ENCODE results near the gene CCNB2.

The CCNB2 gene

DNA sequence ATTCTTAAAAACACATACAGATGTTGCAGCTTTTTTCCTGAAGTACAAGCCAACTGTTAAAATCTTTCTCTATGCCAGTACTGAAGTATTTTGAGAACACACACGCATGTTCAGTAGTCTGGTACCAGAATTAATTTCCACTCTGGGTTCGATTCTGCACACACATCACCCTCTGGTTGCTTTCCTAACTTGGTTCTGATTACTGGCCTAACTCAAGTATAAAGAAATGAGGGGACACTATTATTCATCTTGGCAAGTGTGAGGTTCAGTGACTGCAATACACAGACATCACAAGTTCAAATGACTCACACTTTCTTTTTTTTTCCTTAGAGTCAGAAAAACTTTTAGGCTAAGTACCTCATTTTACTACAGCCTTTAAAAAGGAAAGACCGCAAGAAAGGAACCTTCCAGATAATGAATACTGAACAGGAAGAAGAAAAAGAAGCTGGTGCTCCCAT, 64.3 kb downstream of the CCNB2 start:
- DNase-seq, result peak; percentile 79

DNA sequence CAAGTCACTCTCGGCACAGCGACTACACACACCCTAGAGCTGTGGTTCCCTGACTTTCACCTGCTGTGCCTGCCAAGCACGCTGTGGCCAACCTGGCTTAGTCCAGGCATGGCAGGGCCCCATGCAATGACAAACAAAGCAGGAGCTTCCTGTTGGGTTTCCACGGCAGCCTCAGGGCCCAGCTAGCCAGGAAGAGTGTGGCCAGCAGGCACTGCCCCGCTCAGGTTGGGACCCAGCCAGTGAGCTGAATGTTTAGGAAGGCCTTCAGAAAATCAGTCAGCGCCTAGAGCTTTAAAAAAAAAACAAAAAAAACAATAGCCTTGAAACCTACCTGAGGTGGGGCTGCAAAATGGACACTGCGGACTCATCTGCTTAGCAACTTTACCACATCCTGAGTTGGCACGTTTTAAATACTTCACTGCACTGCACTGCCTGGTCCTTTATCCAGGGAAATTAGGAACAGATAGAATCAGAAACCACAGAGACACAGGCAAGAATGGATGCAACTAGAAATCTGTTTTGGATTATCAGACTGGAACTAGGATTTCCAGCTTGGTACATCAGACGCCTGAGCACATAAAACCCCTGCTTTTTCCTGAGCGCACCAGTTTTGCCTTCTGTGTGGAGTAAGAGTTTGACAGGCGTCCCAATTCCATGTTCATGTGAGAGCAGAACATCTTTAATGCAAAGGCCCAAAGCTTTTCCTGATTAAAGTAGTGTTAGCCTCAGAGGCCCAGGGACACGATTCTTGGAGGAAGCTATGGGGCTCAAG, 65.5 kb downstream of the CCNB2 start:
- DNase-seq, result peak; percentile 74

DNA sequence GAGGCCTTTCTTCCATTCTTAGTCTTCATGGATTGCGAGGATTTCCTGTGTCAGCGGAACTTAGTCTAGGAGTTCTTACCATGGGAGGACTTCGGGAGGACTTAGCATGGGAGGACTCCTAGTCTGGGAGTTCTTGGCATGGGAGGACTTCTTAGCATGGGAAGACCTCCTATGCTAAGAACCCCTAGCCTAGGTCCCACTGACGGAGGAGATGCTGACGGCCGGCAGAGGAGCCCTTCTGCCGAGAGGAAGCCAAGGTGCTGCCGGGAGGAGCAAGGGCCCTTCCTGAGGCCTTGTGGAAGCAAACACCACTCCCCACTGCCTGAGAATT, 66.1 kb downstream of the CCNB2 start:
- DNase-seq, result no peak

DNA sequence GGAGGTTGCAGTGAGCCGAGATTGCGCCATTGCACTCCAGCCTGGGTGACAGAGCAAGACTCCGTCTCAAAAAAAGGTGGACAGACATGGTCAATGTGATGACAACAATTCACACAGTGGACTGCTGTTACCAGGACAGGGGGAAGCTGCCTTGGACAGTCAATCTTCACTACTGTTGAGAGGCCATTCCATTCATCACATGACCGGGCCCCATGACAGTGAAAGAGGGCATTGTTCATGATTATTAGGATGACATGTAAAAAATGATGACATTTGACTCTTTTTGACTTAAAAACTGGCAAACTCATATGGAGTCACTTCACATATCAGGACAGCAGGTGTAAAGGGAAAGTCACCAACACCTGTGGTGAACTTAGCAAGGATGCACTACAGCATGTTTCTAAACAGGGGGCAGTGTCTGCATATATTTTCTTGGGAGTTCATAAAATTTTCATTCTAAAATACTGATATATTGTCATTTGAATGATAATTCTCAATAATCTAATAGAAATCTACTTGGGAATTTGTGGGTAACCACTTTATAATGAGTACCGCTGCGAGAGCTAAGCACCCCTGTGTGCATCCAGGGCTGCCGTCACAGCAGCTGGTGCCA, 67.4 kb downstream of the CCNB2 start:
- DNase-seq, result no peak

DNA sequence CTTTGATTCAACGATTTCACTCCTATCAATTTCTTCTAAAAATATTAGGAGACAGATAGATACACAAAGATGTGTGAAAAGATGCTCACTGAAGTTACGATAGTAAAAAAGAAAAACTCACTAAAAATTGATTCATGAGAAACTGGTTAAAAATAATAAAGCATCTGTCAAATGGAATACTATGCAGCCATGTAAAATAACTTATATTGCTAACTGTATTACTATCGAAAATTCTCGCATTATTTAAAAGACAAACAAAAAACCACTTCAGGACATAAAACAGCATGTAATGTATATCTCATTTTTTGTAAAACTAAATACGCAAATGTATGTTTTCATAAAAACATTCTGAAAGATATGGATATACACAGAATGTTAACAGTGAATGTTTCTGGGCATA, 68.2 kb downstream of the CCNB2 start:
- no peak for DNase-seq

DNA sequence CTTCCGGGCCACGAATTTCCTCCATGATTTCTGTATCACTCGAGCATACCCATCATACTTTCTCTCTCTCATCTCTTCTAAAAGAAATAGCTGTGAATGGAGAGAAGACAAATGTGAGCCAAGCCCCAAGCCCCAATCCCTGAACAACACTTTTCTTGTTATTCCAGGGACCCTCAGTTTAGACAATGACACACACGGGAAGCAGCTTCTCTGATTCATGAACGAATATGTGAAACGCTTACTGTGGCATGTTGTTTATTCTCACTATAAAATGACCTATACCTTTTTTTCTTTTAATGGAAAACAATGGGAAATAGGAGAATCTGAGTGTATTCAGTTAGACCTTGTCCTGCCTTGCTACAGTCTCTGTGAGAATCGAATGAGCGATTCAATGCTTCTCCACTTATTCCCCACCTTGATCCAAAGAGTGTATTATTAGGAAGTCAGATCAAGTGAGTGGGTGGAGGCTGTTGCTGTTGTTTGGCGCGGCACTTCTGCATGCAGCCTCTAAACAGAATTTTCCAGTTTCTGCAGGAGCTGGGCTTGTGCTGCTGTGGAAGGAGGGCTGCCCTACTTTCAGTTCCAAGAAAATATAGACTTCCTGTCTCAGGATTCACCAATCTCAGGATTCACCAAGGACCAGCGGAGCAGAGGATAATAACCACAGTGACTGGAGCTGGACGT, 69.3 kb downstream of the CCNB2 start:
- DNase-seq, result no peak
